HG02571 (cell line): ENCODE results near the gene USPL1.
A peak's percentile ranks its signal among the peaks of the same experiment; 100 is the strongest.
"Not testable (repeated sequence)": the region's sequence is repeated elsewhere in the genome, so short reads cannot be mapped to it uniquely, and the experiment has no call there.

Source experiments
- ATAC-seq: cut with Tn5 transposase; IDR thresholded peaks from one replicate; pipeline ENCODE4 v1.9.1; 2021; ENCODE audit warnings: mild to moderate bottlenecking, moderate library complexity; ENCODE audit not compliant: unreplicated experiment

USPL1 gene

DNA sequence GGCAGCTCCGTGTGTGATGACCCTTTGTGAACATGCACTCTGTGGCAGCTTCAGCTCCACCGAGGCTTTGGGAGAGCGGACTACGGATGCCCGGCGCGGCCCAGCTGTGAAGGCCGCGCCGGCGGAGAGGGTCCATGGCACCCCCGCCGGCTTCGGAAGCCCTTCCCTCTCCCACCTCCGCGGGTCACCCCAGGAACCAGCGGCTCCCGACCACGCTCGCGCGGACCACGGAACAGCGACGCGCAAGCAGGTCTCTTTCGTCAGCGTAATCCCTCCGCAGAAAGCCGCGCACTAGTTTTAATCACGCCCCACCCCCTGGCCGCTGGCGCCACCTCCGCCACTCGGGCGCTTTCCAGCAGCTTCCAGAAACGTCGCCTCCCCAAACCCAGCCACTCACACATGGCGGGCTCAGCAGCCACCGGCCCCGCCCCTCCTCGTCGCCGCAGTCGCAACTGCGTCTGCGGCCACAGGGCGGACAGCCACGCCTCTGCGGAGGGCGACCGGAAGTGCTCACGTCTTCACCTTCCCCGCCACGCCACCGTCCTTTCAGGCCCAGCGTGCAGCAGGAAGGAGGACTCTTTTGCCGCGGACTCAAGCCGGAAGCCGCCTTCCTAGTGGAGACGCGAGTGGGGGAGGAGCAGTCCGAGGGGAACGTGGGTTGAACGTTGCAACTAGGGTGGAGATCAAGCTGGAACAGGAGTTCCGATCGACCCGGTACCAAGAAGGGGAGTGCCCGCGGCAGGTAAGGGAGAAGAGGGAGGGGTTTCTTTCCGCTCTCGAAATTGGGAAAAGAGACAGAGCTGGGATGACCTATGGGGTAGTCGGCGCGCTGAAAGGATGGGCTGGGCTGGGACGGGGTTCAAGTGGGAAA, at the start of gene USPL1:
Gene USPL1 (plus strand): TSS at position 606 of the 871 bp plus-strand sequence. CDS start 3,221 bp downstream, outside the sequence.
- peak; percentile 84 for ATAC-seq

DNA sequence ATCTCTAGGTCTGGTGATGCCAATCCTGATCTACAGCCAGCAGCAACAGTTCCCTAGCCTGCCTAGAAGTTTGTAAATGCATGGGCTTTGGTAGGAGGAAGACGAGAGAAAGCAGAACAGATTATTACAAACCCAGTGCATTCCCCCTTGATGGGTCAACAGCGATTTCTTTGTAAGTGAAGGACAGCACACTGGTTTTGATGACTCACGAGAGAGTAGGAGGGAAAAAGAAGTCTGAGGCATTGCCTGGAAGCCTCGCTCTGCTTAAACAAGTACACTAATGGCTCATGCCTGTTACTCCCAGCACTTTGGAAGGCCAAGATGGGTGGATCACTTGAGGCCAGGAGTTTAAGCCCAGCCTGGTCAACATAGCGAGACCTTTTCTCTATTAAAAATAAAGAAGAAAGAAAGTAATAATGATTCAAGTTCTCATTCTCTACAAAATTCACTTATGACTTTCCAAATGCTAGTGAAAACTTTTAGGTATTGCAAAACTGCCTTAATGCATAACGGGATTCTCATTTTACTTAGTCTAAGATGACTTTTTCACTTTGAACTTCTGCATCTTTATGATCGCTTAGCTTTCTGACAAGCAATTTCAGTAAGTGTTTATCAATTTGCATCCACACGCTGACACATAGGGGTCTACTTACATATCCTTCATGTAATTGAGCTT, 47.7 kb upstream of the USPL1 start:
- no peak for ATAC-seq

DNA sequence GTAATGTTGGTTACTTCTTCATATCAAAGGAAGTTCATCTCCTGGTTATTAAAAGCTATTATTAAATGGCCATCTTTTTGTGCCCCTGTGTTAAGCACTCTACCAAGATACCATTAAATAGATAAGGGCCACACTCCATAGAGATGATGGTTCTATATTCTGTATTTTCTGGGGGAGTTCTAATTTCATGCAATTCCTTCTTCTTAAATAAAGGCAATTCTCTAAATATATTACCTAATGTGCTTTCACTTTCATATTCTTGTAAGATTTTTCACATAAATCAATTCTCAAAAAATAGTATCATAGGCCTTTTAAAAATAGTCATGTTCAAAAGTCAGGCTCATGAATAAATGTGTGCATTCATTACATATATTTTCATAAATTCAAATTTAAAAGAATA, 47.0 kb upstream of the USPL1 start:
- ATAC-seq: no peak

DNA sequence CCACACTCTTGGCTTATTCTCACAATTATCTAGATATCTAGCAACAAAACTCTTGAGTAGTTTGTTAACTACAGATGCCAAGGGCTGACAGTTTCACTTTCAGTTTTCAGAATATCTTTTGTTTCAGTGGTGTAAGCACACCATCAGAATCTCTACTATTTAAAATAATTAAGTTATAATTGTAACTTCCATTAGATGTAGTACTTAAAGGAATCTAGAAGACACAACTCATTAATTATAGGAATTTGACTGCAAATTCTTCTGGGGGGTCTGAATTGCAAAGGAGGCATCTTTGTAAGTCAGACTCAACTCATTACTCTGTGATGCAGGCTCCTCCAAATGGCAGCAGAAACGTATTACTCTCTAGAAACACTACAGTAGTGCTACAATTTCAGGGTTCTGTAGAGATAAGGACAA, 44.9 kb upstream of the USPL1 start:
- peak; percentile 70 for ATAC-seq

DNA sequence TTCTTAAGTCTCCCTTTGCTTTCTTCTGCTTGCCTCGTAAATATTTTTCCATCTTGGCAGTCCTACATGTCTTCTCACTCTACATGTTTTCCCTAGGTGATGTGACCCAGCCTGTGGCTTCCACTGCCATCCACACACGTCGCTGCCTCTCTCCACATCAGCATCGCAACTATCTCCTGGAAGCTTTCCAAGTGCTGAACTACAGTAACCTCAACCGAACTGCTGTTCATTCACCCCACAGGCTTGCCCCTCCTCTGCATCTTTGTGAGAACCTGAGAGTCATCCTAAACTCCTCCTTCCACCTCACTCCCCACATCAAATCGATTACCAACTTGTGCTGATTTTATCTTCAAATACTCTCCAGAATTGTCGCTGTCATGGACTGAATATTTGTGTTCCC, 41.2 kb upstream of the USPL1 start:
- ATAC-seq: no peak

DNA sequence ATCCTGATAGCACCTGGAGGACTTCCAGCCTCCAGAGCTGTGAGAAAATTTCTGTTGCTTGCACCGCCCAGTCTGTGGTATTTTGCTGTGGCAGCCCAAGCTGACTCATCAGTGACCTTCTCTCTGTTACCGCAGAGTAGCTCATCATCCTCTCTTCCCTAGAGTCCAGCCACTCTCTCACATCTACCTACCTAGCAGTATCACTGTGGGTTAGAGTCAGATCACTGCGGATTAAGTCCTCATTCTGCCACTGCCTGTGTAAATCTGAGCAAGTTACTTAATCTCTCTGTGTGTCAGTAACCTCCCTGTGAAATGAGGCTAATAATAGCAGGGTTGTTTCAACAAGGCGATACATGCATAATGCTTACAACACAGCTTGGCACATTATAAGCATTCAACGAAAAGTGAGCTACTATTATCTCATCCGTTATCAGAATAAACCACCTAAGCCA, 40.3 kb upstream of the USPL1 start:
- ATAC-seq: peak; percentile 79

DNA sequence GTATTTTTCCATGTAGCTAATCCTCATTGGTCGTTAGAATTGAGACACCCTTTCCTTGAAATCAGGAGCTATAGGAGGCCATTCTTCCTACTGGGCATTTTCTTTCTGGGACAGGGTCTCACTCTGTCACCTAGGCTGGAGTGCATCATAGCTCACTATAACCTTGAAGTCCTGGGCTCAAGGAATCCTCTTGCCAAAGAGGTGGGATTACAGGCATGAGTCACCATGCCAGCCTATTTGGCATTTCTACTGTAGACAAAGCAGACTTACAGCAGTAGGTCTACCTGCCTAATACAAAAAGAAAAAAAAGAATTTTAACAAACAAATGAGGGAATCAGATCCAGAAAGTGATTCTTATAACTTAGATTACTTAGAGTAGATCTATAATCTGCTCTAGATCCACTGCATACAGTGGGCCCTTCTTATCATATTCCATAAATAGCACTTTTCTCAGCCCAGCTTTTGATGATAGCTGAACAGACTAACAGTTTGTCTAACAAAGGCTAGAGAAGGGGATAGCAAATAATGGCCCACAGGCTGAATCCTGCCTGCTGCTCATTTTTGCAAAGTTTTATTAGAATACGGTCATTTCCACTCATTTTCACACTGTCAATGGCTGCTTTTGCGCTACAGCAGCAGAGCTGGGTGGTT, 36.7 kb upstream of the USPL1 start:
- no peak for ATAC-seq

DNA sequence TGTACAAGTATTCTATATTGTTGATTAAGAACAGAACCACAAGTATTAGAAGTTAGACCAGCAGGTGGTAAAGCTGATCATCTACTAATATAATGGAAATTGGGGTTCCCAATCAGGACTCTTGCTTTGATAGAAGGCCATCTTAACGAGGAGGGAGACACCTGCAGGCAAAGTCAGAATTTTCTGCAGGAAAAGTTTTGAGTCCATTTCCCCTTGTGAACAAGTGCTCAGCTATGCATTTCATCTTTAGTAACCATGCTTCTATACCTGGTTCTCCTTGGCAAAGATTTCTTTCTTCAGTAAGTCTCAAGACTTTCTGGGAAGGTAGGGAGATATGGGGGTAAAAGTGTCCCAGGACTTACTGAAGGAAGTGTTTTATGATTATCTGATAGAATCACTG, 36.1 kb upstream of the USPL1 start:
- ATAC-seq: no peak

DNA sequence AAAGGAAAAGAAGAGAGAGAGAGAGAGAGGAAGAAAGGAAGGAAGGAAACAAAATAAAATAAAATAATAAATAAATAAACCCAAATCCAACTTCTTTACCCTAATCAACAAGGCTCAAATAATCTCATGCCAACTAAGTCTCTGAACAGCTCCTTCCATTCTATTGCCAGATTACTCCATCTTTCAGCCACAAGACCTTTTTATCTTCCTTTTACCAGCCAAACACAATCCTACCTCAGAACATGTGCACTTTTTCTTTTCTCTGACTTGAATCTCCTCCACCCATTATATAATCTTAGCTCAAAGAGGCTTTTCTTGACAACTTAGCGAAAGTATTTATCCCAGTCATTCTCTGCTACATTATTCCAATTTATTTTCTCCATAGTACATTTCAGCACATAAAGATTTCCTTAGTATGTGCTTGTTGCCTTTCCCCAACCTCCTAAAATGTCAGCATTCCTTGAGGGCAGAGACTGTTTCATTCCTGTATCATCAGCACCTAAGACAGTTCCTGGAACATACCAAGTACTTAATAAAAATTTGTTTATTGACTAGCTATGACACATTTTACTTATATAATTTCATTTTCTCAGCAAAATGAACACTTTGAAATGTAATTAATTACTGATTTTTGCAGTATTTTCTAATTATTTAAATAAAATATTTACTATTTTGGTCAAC, 33.5 kb upstream of the USPL1 start:
- no peak for ATAC-seq

DNA sequence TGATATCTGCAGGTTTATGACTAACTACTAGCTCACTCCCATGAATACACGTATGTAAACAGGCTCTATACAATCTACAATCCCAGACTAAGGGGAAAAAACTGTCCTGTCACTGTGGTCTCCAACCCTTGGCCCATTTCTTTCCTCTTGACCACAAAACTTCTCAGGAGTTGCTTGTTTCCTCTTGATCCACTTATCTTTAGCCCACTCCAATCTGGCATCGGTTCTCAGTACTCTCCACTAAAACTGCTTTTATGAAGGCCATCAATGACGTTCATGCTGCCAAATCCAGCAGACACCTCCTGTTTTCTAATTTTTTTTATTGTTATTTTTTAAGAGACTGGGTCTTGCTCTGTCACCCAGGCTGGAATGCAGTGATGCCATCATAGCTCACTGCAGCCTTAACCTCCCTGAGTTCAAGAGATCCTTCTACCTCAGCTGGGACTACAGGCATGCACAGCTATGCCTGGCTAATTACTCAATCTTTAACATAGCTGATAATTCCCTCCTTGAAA, 31.9 kb upstream of the USPL1 start:
- no peak for ATAC-seq

DNA sequence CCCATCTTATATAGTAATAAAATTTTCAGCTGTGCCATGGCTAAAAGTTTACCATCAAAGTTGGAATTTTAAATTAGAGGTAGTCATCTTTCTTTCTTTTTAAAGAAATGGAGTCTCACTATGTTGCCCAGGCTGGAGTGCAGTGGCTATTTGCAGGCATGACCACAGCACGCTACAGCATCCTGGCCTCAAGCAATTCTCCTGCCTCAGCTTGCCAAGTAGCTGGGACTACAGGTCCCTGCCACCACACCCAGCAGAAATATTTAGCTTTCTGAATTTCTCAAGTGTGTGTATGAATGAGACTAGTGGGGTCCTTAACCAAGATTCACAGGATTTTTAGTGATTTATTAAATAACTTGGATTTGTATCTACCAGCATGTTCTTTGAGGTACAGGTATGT, 30.5 kb upstream of the USPL1 start:
- no peak for ATAC-seq

DNA sequence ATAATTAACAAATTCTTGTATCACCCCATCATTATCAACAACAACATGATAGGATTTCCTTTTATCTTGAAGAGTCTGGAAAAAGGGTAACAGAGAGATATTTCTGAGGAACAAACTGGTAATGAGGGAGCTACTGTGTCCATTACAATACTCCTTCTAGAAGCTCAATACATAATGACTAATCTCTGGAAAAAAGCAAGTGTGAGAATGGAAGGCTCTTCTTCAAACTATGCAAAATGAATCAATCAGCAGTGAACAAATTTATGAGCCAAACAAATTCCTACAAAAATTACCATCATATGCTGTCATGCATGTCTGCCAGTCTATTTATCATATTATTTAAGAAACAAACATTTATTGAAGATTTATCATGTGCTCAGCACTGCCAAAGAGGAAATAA, 30.0 kb upstream of the USPL1 start:
- no peak for ATAC-seq

DNA sequence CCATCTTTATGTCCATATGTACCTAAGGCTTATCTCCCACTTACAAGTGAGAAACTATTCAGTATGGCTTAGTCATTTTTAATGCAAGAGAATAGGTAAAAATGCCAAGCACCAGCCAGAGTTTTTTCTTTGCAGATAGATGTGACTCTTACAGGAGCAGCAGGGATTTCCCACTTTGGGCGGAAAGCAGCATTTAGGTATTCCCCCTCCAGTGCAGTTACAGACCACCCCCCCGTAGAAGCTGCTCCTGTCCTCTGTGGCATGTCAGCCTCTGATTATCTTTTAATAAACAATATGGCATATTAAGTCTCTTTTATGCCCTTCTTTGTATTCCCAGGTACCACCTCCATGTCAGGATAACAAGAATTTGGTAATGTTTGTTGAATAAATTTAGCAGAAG, 24.7 kb upstream of the USPL1 start:
- no peak for ATAC-seq

DNA sequence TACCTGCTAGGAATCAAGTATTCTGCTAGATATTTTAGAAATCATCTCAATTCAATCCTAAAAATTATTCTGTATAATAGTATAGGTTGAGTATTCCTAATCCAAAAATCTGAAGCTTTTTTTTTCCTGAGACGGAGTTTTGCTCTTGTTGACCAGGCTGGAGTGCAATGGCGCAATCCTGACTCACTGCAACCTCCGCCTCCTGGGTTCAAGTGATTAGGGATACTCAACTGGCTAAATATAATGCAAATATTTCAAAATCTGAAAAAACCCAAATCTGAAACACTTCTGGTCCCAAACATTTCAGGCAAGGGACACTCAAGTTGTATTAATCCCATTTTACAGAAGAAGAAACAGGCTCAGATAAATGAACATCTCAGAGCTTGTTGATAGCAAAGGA, 17.2 kb upstream of the USPL1 start:
- ATAC-seq: no peak

DNA sequence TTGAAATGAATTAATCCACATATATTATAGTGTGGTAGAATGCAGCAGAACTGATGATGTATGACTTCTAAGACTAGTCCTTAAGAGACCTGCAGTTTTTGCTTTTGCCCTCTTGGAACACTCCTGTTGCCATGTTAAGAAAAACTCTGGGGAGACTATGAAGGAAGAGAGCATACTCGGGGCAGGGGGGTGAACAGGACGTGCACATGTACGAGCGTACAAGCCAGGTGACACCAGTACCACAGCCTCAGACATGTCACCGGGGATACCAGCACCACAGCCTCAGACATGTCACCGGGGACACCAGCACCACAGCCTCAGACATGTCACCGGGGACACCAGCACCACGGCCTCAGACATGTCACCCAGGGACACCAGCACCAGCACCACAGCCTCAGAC, 15.9 kb upstream of the USPL1 start:
- no peak for ATAC-seq

DNA sequence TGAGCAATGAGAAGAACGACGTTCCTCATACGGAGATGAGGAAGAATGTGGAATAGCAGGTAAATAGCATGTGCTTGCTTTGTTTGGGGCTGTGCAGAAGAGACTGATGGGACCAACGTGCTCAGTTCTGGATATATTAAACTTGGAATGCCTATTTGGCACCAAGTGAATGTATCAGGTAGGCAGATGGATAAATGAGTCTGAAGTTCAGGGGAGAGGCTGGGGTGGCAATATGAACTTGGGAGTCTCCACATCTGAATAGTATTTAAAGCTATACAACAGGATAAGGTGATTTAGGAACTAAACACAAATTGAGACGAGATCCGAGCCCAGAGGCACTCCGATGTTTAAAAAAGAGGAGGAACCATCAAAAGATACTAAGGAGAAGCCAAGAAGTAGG, 12.7 kb upstream of the USPL1 start:
- ATAC-seq: no peak

DNA sequence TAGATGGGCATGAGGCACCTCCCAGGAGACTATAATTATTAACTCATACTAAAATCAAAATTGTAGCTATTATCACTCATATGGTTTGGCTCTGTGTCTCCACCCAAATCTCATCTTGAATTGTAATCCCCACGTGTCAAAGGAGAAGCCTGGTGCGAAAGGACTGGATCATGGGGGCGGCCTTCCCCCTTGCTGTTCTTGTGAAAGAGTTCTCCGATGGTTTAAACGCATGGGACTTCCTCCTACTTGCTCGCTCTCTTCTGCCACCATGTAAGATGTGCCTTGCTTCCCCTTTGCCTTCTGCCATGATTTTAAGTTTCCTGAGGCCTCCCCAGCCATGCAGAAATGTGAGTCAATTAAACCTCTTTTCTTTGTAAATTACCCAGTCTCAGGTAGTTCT, 10.5 kb upstream of the USPL1 start:
- not testable (repeated sequence) for ATAC-seq

DNA sequence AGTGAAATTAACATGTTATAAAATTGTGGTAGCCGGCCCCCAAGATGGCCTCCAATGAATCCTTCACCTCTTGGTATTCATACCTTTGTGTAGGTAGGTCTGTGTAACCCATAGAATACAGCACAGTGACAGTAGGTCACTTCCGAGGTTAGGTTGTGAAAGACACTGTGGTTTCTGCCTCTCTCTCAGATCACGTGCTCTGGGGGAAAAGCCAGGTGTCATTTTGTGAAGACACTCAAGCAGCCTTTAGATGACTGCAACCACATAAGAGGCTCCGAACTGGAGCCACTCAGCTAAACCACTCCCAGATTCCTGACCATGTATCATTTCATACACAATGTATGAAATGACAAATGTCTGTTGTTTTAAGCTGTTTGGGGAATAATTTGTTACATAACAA, 9.8 kb upstream of the USPL1 start:
- peak; percentile 94 for ATAC-seq

DNA sequence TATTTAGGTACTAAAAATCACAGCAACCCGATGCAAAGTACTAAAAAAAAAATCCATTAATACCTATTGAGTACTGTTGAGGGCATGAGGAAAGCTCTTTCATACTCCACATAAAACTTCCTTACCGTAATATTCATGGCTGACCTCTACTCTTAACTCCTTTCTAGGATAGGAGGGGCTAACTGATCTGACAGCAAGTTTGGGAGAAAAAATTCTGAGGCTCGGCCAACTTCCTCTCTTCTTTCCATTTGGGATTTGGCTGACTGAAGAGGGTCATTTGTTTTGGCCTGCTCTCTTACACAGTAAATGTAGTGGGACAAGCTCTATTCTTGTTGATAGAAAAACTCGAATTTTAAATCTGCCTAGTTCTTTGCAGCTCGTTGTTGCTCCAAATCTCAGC, 9.4 kb upstream of the USPL1 start:
- ATAC-seq: no peak

DNA sequence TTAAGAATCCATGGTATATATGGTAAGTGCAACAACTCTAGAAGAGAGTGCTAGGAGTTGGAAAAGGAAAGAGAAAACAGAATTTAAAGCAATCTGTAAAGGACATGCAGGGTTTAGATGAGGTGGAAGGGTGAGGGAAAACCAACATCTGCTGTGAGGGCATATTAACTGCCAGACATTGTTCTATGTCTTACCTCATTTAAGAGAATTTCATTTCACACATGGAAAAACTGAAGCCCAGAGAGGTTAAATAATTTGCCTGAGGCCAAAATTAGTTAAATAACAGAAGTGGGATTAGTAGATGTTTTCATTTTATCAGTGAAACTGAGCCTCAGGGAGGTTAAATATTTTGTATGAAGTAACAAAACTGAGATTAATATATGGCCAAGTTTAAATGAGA, 7.4 kb upstream of the USPL1 start:
- no peak for ATAC-seq

DNA sequence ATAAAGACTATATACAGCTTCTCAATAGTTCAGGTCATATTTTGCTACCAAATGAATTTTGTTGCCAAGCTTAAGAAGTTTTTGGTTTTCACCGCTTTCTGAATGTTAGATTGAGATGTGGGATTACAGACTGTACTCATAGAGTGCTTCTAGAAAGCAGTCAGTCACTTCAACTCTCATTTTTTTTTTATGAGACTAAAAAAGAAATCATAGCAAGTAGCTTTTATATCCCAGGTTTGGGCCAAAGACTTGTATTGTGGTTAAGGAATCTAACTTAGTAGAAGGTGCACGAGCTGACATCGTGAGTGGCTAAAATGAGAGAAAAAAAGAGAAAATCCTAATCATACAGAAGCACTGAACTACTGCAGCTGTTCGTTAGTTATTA, 2.2 kb upstream of the USPL1 start:
- ATAC-seq: no peak
